Measurements from ENCODE around the gene MAMLD1. TPM values are rescaled to one million over a fixed set of nuclear protein-coding genes. Genes with fewer than 3 reads are reported as not detected.

Gene MAMLD1
- total and polyA plus RNA-seq, 2 of the 8 experiments (the other 6 are each of a cell fraction or from before 2014, with no cell fraction given), result 0.09 to 0.26 TPM

GRCh38 chrX:150411656-150412055 is 48.5 kb downstream of the MAMLD1 start:
- ChIA-PET CTCF (ENCODE audit: partially characterized antibody) (interaction anchor here (1.0 to 1.7 kb wide), 2 partner anchors 50 to 75 kb away, joined by 3 to 4 read pairs; no protein-coding TSS in a partner anchor), POLR2A (ENCODE audit: partially characterized antibody) (interaction anchor here (1.5 kb wide), 1 partner anchor 10 kb away, joined by 5 read pairs; no protein-coding TSS in a partner anchor)
- Histone ChIP-seq H2BK120ac (replicated peaks; ENCODE audit: low read depth, low read length) (no peak overlapping the region), H2BK12ac (ENCODE audit: low read depth, low read length) (no peak overlapping the region), H2BK20ac (ENCODE audit: low read length) (no peak overlapping the region), H3K56ac (replicated peaks; ENCODE audit: insufficient read length, low read depth, low read length) (no peak overlapping the region), H3K18ac (ENCODE audit: extremely low read depth, low read length) (no peak overlapping the region), H3K23me2 (ENCODE audit: low read depth, low read length) (no peaks in the 10 kb centered on the region), H4K20me1 (replicated peaks in 1 of 2; ENCODE audit: control insufficient read depth in 1 of 2, insufficient read depth in 2 of 2, low read length in 2 of 2) (no peaks in the 10 kb centered on the region), H3K4me3 (ENCODE audit: extremely low read depth in 1 of 4, insufficient read depth in 2 of 4, low read depth in 3 of 4, low read length in 4 of 4) (no peak overlapping the region), H4K8ac (ENCODE audit: extremely low read depth, insufficient read depth, low read length) (no peak overlapping the region), H3K9ac (replicated peaks in 1 of 4; ENCODE audit: extremely low read depth in 1 of 4, low read depth in 3 of 4, low read length in 3 of 4) (no peak overlapping the region), H3K79me1 (ENCODE audit: low read depth, low read length) (no peaks in the 10 kb centered on the region), H3K9me3 (ENCODE audit: insufficient read depth in 2 of 2, low read depth in 1 of 2, low read length in 1 of 2) (no peaks in the 10 kb centered on the region), H2BK5ac (ENCODE audit: low read depth, low read length) (no peak overlapping the region), H4K5ac (ENCODE audit: insufficient read length, low read depth, low read length) (no peak overlapping the region), H3K27ac (ENCODE audit: low read depth, low read length) (no peak overlapping the region), H3K36me3 (ENCODE audit: control insufficient read depth in 2 of 4, insufficient read depth in 4 of 4, low read length in 3 of 4) (no peaks in the 10 kb centered on the region), H2AK5ac (ENCODE audit: low read depth, low read length) (no peak overlapping the region), H3K4me1 (replicated peaks in 1 of 4; ENCODE audit: control insufficient read depth in 3 of 4, insufficient read depth in 4 of 4, low read length in 3 of 4) (peaks cover 0 to 3% (median 0%) of the 10 kb centered on the region in 4 experiments; a peak in 1 of 7 replicates), H3K4me2 (ENCODE audit: insufficient read depth in 1 of 2, low read depth in 2 of 2, low read length in 2 of 2) (no peak overlapping the region), H2BK15ac (ENCODE audit: low read length) (no peak overlapping the region), H3K4ac (replicated peaks; ENCODE audit: insufficient read length, low read depth, low read length) (no peak overlapping the region), H2AFZ (ENCODE audit: low read length) (no peak overlapping the region), H4K91ac (replicated peaks; ENCODE audit: insufficient read length, low read length) (no peak overlapping the region), H3K14ac (ENCODE audit: insufficient read length) (no peak overlapping the region), H3K79me2 (ENCODE audit: control insufficient read depth in 1 of 2, insufficient read depth in 2 of 2, low read length in 2 of 2) (no peaks in the 10 kb centered on the region), H3K23ac (ENCODE audit: insufficient read length) (no peak overlapping the region), H3K27me3 (replicated peaks in 1 of 4; ENCODE audit: control insufficient read depth in 3 of 4, extremely low read depth in 1 of 4, insufficient read depth in 3 of 4, low read length in 3 of 4) (no peaks in the 10 kb centered on the region)
- no peak for FAIRE-seq
- no peak for DNase-seq (ENCODE audit: low read depth in 1 of 2, low spot score in 2 of 2)
- 100% methylated on average over 2 of the region's 2 CpGs; no CpG with 5 or more reads in 1 of the 2 experiments for WGBS, 2 experiments (ENCODE audit: extremely low coverage in 1 of 2, insufficient coverage in 1 of 2, insufficient read length in 1 of 2, insufficient replicate concordance in 2 of 2, low coverage in 1 of 2, low lambda C conversion rate in 2 of 2, missing lambda C conversion rate in 1 of 2)
- no peak for TF ChIP-seq CBX8 (IDR thresholded peaks at IDR 0.05; ENCODE audit: borderline replicate concordance, low read depth, low read length)
- no peak for TF ChIP-seq MAFK (IDR thresholded peaks at IDR 0.05; ENCODE audit: low read depth, low read length)
- no peak for TF ChIP-seq ASH2L (IDR thresholded peaks at IDR 0.05; ENCODE audit: low read length)
- no peak for TF ChIP-seq RNF2 (IDR thresholded peaks at IDR 0.05; ENCODE audit: borderline replicate concordance, low read depth, low read length, missing control alignments, poor library complexity, severe bottlenecking)
- TF ChIP-seq CHD2 (IDR thresholded peaks at IDR 0.05; ENCODE audit: low read length), result no peak
- no peak for TF ChIP-seq SIRT6 (IDR thresholded peaks at IDR 0.05; ENCODE audit: low read length)
- TF ChIP-seq TCF12 (IDR thresholded peaks at IDR 0.05; ENCODE audit: low read depth, low read length), result no peak
- TF ChIP-seq RXRA (IDR thresholded peaks at IDR 0.05; ENCODE audit: insufficient read depth, low read depth, low read length), result no peak
- no peak for TF ChIP-seq HDAC2 (IDR thresholded peaks at IDR 0.05; ENCODE audit: borderline replicate concordance in 1 of 2, low read depth in 2 of 2, low read length in 2 of 2)
- TF ChIP-seq HDAC6 (IDR thresholded peaks at IDR 0.05; ENCODE audit: low read depth, low read length), result no peak
- TF ChIP-seq SIN3A (conservative IDR thresholded peaks at IDR 0.05 in 1 of 2, IDR thresholded peaks at IDR 0.05 in 1 of 2; ENCODE audit: low read depth in 1 of 2, low read length in 2 of 2), result no peak
- no peak for TF ChIP-seq ATF2 (IDR thresholded peaks at IDR 0.05; ENCODE audit: low read length)
